HG02623 (cell line): ENCODE measurements around the gene GJA5.
"Not testable (repeated sequence)": the region's sequence is repeated elsewhere in the genome, so short reads cannot be mapped to it uniquely, and the experiment has no call there.

ENCODE experiments used
- ATAC-seq: cut with Tn5 transposase; IDR thresholded peaks from one replicate; pipeline ENCODE4 v1.9.1; 2021; ENCODE audit warnings: moderate library complexity; ENCODE audit not compliant: unreplicated experiment

The GJA5 gene

DNA sequence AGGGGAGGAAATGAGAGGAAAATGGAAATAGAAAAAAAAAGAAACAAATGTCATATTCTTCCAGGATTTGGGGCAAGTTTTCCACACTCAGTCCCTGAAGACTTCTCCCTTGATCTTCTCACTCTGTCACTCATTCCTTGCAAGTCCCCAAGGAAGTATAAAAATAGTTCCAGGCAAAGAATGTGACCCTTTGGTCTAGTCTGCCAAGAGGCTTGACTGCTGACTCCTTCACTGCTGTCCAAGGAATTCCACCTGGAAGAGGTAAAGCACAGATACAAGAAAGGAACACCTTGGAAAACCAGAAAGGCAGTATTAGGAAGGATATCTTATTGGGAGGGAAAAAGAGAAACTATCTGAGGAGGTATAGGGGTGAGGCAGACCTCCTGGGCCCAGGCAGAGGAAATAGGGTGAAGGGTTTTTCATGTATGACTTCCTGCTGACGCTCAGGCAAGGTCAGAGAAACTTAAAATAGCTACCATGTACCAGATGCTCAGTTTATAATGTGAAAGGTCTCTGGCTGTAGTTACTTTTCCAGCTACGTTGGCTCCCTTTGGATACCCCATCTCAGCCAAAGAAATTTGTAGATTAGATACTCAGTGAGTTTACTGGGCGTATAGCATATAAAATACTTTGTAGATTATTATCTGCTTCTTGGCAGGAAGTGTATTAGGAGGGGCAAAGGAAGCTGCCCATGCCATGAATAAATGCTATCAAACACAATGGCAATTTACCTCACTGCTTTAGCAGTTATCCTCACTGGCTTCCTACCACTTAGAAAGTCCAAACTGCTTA lies 2.0 kb upstream of the GJA5 start:
- no peak for ATAC-seq

DNA sequence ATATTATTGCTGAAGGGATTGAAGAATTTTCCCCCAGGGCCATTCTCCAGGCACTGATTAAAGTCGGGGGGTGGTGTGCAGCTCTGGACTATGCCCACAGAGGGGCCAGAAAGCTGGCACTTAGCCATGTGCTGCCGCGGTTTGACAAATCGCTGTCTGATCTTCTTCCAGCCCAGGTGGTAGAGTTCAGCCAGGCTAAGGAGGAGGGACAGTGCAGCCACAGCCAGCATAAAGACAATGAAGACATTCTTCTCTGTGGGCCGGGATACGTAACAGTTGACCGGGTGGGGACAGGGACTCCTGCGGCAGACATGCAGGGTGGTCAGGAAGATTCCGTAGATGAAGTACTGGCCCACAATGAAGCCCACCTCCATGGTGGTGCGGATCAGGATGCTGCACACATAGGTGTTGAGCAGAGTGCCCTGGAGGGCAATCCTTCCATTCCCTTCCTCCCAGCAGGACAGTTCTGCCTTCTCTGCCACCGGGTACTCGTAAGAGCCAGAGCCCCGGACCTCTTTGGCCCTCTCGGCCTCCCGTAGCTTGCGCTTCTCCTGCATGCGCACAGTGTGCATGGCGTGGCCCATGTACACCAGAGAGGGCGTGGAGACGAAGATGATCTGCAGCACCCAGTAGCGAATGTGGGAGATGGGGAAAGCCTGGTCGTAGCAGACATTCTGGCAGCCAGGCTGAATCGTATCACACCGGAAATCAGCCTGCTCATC lies 1.9 kb downstream of the GJA5 start:
- ATAC-seq = no peak

DNA sequence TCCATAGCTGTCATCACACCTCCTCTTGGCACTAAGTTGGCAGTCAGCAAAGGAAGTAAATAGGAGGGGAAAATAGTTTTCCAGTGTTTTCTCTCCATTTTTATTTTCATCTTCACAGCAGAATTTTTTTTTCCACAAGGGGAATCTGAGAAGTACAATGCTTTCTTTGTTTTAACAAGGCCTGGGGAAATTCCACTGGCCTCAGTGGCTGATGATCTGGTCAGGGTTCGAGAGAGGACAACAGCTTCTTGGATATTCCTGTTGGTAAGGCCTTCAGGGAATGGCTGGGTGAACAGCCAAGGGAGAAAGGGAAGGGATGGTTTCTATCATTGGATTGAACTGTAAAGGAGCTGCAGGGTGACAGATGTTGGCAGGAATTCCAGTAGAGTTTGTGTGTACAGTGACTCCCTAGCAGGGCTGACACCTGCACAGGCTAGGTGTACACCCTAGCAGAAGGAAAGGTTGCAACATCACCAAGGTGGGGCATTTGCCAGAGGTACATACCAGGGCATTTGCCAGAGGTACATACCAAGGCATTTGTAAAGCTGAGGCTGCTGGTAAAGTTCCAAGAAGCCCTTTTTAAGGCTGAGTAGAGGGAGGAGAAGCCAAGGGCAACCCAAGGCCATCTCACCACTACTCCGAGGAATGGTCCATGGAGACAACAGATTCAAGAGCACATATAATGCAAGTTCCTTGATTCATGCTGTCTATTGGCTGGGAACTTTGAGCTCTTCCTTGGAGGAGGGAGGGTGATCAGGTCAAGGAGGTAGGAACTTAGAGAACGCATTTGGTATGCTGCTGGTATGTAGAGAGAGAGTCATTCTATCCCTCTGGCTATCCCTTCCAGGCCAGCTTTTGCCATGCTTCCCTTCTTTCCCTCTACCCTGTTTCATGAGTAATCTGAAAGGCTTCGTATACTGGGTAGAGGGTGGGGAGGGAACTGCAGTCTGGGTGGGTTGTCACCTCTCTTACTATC lies 3.1 kb downstream of the GJA5 start:
- ATAC-seq = no peak

DNA sequence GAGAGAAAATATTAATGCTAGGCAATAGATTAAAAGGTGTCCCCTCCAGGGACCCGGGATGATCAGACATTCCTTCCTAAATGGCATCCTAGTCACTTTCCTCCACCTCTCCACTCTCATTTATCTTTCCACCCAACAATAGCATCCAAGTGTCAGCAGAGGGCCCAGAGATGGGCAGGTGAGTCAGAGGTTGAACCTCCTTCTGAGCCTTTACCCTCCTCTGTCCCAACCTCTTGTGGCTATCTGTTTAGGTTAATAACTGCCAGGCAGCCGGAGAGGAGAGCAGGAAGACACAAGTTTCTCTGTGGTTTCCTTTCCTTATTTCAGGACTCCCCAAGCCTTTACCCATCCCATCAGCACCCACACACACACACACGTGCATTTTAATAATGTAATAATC lies 4.1 kb downstream of the GJA5 start:
- no peak for ATAC-seq

DNA sequence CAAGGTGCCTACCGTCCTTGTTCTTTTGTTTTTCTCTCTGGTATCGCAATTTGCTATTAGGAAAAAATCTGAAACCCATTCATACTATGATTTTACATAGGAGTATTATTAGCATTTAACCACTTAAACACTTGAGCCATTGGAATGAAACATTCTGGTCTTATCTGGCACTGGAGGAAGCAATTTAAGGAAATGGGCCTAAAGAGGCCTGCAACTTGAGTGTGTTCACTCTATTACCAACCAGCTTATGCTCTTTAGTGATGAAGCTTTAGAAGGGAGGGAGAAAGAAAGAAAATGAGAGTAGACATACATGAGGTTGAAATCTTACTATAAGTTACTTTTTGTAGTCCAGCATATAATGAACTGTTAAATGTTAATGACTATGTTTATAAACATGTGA lies 5.7 kb downstream of the GJA5 start:
- ATAC-seq = no peak

DNA sequence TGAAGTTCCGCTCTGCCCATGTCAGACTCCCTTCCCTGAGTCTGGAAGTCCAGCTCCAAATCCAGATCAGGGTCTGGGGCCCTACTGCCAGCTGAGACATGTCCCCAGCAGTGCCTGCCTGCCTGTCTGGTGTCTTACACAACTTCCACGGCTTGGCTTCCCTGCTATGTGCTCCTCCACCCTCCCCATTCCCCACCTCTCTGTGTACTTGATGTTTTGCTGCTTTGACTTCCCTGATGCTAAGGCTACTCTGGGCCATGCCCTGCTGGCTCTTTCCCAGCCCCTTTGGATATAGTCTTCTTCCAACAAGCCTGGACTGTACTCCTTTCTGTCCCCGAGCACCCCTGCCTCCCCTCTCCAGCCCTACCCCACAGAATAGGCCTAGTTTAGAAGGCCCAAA lies 7.3 kb downstream of the GJA5 start:
- no peak for ATAC-seq

DNA sequence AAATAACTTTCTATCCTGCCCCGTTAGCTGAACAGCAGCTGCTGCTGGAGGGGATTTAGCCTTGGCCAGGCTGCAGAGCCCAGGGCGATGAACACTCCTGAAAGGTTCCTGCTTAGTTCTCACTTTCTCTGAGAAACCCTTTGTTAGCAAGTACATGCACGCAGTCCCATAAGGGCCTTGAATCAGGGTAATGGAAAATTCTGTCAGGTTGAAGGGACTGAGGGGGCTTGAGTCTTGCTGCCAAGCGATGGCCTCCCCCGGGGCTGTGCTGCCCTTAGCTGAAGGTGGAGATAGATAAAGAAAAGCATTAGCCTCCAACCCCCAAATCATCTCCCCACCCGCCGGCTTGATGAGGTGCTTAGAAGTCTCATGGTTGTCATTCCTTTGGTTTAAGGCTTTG lies 7.9 kb downstream of the GJA5 start:
- ATAC-seq = no peak

DNA sequence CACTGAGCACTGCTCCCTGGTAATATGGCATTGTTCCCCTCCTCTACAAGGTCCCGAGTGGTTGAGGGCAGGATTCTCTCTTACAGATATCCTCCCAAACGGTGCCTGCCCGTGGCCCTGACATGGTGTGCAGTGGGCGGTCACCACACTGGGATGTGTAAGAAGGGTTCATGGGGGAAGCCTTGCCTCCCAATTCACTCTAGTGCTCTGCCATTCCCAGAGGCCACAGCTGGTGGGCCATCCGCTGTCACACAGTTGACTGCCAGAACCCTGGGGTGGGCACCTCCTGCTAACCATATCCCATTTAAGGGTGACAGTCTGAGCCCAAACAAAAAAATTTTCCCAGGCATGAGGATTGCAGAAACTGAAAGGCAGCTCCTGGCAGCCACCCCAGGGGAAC lies 9.1 kb downstream of the GJA5 start:
- no peak for ATAC-seq

DNA sequence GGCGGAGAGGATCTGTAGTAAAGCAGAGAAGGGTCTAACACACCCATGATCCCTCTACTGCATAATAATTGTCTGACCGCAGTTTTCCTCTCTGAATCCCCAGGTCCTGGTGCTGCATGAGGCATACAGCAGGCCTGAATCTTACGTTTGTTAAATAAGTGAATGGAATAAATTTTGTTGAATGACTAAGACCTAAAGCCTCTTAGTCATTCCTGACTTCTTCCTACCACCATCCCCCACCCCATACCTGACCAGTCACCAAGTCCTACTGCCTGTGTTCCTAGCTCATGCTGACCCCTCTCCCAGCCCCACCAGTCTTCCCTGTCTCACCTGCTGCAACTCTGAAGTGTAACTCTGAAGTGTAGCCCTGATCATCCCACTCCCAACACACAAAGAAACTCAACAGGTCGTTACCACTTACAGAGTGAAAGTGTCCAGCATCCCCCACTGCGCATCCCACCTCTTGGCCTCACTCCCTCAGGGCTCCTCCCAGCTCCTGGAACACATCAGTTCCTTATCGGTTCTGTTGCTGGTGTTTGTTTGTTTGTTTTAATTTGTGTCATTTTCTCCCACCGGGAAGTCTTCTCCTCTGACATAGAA lies 9.7 kb downstream of the GJA5 start:
- ATAC-seq = no peak

DNA sequence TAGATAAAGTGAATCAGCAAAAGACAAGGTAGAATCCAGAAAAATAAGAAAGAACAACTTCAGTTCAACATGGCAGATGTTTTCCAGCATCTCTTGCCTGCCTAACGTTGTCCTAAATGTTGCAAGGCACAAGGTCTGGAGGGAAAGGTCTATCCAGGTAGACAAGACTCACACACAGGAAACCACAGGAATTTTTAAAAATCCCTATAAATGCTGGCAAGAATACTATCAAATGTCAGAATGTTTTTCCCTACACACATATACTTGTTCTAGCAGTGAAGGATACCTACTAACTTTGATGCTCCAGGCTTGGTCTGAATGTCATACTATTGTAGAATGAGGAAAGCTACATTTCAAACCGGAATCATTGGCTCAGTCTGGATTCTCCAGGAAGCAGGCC lies 10.6 kb downstream of the GJA5 start:
- ATAC-seq = no peak

DNA sequence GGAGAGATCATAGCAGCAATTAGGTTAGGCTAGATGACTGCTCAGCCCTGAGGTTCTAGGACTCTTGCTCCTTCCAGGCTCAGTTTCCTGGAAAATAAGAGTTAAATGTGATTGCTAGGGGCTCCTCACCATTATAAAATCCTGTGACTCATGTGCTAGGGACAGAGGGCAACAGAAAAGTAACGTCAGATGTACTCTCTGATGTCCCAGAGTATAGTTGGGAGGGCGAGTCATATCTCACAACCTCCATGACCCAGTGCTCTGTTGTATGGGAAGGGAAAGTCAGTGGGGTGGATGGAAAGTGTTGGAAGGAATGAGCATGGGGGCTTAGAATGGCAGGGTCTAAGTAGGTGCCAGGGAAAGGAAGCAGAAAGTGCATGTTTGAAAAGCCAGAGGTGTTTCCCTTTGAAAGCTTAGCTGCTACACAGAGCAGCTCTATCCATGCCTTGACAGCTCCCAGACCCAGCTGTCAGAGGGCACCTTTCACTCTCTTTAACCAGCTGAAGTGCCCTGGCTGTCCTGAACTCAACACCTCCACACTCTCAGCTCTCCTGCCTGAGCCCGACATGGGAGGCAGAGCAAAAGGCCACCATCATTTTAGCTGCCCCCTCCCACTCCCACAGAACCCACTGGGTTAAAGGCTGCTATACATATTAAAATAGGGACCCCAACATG lies 11.6 kb downstream of the GJA5 start:
- no peak for ATAC-seq

DNA sequence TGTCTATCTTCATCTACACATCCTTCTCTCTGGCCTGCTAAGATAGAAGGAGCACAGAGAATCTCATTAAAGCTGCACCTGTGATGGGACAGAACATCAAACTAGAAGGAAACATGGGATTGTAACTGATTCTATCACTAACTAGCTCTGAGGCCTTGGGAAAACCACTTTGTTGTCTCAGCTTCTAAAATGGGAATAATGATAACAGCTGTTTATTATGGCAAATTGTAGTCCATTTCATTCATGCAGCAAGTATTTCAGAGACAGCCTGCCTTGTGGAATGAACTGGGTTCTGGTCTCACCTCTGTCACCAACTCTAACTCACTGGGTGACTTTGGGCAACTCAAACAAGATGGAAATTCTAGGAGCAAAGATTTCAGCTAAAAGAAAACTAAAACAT lies 12.4 kb downstream of the GJA5 start:
- ATAC-seq = no peak

DNA sequence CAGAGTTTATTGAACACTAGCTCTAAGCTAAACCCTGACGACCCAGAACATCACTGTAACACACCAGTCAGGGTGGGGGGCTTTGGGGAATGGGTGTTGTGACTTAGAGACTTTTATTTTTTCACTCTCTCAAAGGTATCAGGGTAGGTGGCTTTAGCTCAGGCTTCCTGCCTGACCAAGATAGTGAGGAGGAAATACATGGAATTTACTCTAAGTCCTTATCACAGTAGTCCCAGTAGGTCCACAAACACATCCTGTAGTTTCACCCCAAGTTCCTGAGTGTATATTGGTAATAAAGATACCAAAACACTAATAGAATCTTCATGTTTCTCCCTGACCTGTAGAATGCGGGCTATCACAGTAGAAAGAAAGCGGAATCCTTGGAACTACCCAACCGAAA lies 15.1 kb downstream of the GJA5 start:
- no peak for ATAC-seq

DNA sequence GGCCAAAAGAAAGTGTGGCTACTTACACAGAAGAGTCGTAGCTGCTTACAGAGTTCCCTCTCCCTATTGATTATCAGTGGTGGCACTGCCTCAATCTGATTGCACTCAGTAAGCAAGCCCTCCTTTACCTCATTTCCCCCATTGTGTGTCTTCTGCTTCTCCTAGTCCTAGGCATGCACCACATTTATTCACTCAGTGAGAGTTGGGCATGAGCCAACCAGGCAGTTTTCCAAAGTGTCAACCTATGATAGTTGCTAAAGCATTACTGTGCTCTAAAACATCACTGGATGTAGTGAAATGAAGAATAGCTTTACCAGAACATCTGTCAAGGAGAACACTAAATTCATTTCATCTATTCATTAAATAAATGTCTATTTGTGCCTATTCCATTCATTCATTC lies 19.3 kb downstream of the GJA5 start:
- ATAC-seq = no peak

DNA sequence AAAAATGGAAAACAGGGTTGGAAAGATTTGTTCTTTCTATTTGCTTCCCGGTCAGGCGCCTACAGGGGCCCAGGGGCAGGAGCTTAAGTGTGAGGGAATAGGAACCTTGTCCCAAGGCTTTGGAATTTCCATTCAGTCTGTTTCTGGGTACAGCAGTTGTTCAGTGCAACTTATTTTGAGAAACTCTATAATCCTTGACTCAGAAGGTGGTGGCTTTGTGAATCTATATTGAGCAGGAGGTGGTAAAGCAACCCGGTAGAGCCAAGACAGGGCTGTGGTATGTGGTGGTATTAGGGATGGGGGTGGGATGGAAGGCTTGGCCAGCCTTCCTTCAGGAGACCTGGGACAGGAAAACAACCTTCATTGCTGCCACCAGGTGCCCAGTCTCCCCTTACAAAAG lies 20.0 kb downstream of the GJA5 start:
- no peak for ATAC-seq

DNA sequence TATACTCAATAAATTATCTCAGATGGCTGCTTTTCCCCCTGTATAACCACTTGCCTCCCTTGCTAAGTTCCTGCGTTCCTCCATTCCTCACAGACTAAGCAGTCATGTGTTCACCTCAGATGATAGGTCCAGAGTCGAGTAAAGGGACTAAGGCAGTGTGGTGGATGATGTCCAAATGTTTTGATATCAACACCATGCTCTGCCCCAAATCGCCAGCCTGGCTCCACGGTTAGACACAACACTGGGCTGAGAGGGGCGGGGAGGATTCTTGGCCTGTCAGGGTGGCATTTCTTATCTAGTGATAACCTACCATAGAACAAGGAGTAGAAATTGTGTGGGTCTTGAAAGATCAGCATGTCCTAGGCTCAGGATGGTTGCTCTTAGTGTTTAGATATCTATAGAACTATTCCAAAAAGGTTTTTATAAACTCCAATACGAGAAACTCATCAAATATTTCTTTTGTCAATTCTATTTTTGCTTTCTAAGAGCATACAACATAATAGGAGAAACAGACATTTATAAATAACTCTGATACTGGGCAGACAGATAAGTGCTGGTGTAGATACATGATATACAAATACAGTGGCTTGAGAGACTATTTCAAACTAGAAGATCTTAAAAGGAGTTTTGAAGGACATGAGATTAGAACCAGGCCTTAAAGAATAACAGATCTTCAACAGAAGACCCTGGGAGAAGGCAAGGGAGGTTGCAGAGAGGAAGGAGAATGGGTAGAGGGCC lies 21.5 kb downstream of the GJA5 start:
- no peak for ATAC-seq

DNA sequence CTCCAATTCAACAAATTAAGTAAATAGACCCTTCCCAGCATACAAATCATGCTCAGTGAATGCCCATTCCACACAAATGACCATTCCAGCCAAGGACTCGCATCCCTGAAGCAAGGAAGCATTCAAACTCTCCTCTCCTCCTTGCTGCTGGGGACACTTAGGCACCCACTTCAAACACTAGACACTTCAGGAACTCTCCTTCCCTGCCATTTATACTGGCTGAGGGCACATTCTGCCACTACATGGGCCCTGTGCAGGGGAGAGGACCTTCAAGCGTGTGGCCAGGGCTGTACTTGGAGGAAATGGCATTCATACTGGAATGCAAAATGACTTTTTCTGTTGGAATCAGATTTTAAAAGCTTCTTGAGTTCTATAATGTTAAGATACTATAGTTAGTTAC lies 22.3 kb downstream of the GJA5 start:
- no peak for ATAC-seq

DNA sequence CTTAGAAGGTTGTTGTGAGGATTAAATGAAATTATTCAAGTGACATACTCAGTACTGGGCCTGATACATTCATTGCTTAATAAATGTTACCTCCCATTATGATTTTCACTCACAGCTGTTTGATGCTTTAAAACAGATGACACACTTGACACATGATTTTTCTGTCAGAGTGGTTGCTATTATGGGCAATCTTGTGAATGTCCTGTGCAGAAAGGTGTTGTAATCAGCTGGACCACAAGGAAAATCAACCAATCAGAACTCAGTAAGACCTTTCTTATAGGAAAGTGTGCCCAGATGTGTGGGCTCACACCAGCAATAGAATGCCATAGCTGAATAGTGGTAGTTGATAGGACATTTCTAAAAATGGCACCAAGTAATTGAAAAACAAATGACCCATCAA lies 23.5 kb downstream of the GJA5 start:
- no peak for ATAC-seq

DNA sequence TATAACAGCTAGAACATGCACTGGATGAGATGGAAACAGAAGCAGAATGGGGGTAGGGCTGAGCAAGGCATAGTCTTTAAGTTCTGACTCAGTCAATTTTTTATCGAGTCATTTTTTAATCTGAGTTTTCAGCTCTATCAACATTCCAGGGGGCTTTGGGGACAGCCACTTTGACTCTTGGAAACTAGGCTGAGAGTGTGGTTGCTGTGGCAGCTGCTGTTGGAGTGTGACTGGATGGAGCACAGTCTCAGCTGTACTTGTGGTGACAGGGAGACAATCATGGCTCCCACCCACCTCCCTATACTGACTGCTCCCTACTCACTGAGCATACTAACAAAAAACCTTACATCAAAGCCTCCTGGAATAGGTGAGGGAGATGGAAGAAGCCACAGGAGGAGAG lies 25.0 kb downstream of the GJA5 start:
- ATAC-seq = no peak

DNA sequence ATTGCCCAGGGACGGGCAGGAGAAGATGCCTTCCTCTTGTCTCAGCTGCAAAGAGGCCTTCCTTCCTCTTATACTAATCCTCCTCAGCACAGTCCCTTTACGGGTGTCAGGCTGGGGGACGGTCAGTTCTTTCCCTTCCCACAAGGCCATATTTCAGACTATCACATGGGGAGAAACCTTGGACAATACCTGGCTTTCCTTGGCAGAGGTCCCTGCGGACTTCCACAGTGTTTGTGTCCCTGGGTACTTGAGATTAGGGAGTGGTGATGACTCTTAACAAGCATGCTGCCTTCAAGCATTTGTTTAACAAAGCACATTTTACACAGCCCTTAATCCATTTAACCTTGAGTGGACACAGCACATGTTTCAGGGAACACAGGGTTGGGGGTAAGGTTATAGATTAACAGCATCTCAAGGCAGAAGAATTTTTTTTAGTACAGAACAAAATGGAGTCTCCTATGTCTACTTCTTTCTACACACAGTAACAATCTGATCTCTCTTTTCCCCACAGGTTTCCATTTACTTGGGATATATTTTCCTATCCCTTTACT lies 26.0 kb downstream of the GJA5 start:
- ATAC-seq = not testable (repeated sequence)
